Measurements from ENCODE around the gene BARD1.

The BARD1 gene

GRCh38 chr2:214774108-214774507 is 35.4 kb downstream of the BARD1 start:
- Histone ChIP-seq H2BK120ac (ENCODE audit: low read depth, low read length) (no peak overlapping the region), H3K9ac (ENCODE audit: low read length) (no peak overlapping the region), H3K4me3 (ENCODE audit: insufficient read depth in 1 of 2, low read depth in 1 of 2, low read length in 2 of 2) (peak overlapping the region in 1 of 2 experiments; percentile 30), H3K23ac (ENCODE audit: low read length in 2 of 2) (no peak overlapping the region), H4K8ac (ENCODE audit: low read length) (no peak overlapping the region), H3K4me1 (ENCODE audit: control insufficient read depth, insufficient read depth, low read depth, low read length) (no peaks in the 10 kb centered on the region), H3K14ac (ENCODE audit: low read length in 2 of 2) (no peak overlapping the region), H3K27me3 (ENCODE audit: control insufficient read depth in 1 of 2, insufficient read depth in 1 of 2, low read length in 2 of 2) (no peaks in the 10 kb centered on the region), H2BK12ac (ENCODE audit: low read length in 2 of 2) (no peak overlapping the region), H3K36me3 (ENCODE audit: control insufficient read depth in 1 of 2, insufficient read depth in 2 of 2, low read depth in 1 of 2, low read length in 2 of 2) (peaks cover 0 to 4% of the 10 kb centered on the region in 2 experiments), H3K79me1 (replicated peaks; ENCODE audit: low read length, poor library complexity, severe bottlenecking) (peaks cover 13% of the 10 kb centered on the region), H3K9me3 (ENCODE audit: control insufficient read depth, low read length) (peaks cover 11% of the 10 kb centered on the region), H3K4ac (ENCODE audit: low read depth in 1 of 2, low read length in 2 of 2) (no peak overlapping the region), H3K4me2 (ENCODE audit: low read length, poor library complexity, severe bottlenecking) (no peak overlapping the region), H4K91ac (ENCODE audit: low read length) (no peak overlapping the region), H3K27ac (ENCODE audit: low read length, poor library complexity, severe bottlenecking) (no peak overlapping the region), H2BK15ac (ENCODE audit: low read depth, poor library complexity, severe bottlenecking) (no peak overlapping the region), H3K18ac (ENCODE audit: low read depth in 1 of 2, low read length in 2 of 2) (no peak overlapping the region), H2AFZ (ENCODE audit: low read depth, low read length) (no peak overlapping the region), H2AK5ac (ENCODE audit: low read length, severe bottlenecking) (no peak overlapping the region), H2BK5ac (ENCODE audit: low read depth, low read length, poor library complexity, severe bottlenecking) (no peak overlapping the region)
- peak; percentile 61 for DNase-seq

GRCh38 chr2:214772443-214773015 is 37.0 kb downstream of the BARD1 start:
- no peak overlapping the region for H3K27ac ChIP-seq (ENCODE audit: low read length, poor library complexity, severe bottlenecking)
- no peak overlapping the region for H3K4me2 ChIP-seq (ENCODE audit: low read length, poor library complexity, severe bottlenecking)
- WGBS, result 83% methylated on average over 1 of the region's 3 CpGs
- no peak overlapping the region for H2BK120ac ChIP-seq (ENCODE audit: low read depth, low read length)
- H2AK5ac ChIP-seq (ENCODE audit: low read length, severe bottlenecking), result no peak overlapping the region
- H3K36me3 ChIP-seq (ENCODE audit: control insufficient read depth in 1 of 2, insufficient read depth in 2 of 2, low read depth in 1 of 2, low read length in 2 of 2), result peaks cover 0 to 5% of the 10 kb centered on the region in 2 experiments
- H3K14ac ChIP-seq (ENCODE audit: low read length in 2 of 2), result no peak overlapping the region
- H2BK12ac ChIP-seq (ENCODE audit: low read length in 2 of 2), result no peak overlapping the region
- no peak overlapping the region for H3K4me3 ChIP-seq (ENCODE audit: insufficient read depth in 1 of 2, low read depth in 1 of 2, low read length in 2 of 2)
- H3K27me3 ChIP-seq (ENCODE audit: control insufficient read depth in 1 of 2, insufficient read depth in 1 of 2, low read length in 2 of 2), result no peaks in the 10 kb centered on the region
- no peak overlapping the region for H3K9ac ChIP-seq (ENCODE audit: low read length)
- DNase-seq, result no peak
- H3K4me1 ChIP-seq (ENCODE audit: control insufficient read depth, insufficient read depth, low read depth, low read length), result no peaks in the 10 kb centered on the region
- H3K23ac ChIP-seq (ENCODE audit: low read length in 2 of 2), result no peak overlapping the region
- no peak overlapping the region for H4K91ac ChIP-seq (ENCODE audit: low read length)
- H3K18ac ChIP-seq (ENCODE audit: low read depth in 1 of 2, low read length in 2 of 2), result no peak overlapping the region
- H4K8ac ChIP-seq (ENCODE audit: low read length), result no peak overlapping the region
- H2BK5ac ChIP-seq (ENCODE audit: low read depth, low read length, poor library complexity, severe bottlenecking), result no peak overlapping the region
- peaks cover 13% of the 10 kb centered on the region for H3K79me1 ChIP-seq (replicated peaks; ENCODE audit: low read length, poor library complexity, severe bottlenecking)
- H3K9me3 ChIP-seq (ENCODE audit: control insufficient read depth, low read length), result peaks cover 11% of the 10 kb centered on the region
- H3K4ac ChIP-seq (ENCODE audit: low read depth in 1 of 2, low read length in 2 of 2), result no peak overlapping the region
- H2AFZ ChIP-seq (ENCODE audit: low read depth, low read length), result no peak overlapping the region
- H2BK15ac ChIP-seq (ENCODE audit: low read depth, poor library complexity, severe bottlenecking), result no peak overlapping the region

- no peak overlapping the region for H2BK120ac ChIP-seq (ENCODE audit: low read depth, low read length)
- no peak overlapping the region for H4K91ac ChIP-seq (ENCODE audit: low read length)
- no peak overlapping the region for H3K18ac ChIP-seq (ENCODE audit: low read depth in 1 of 2, low read length in 2 of 2)
- peaks cover 0 to 16% of the 10 kb centered on the region in 2 experiments for H3K36me3 ChIP-seq (ENCODE audit: control insufficient read depth in 1 of 2, insufficient read depth in 2 of 2, low read depth in 1 of 2, low read length in 2 of 2)
- H3K23ac ChIP-seq (ENCODE audit: low read length in 2 of 2), result peak overlapping the region in 1 of 2 experiments; percentile 24
- H3K4ac ChIP-seq (ENCODE audit: low read depth in 1 of 2, low read length in 2 of 2), result no peak overlapping the region
- H2AFZ ChIP-seq (ENCODE audit: low read depth, low read length), result no peak overlapping the region
- H2AK5ac ChIP-seq (ENCODE audit: low read length, severe bottlenecking), result no peak overlapping the region
- no peak overlapping the region for H3K27ac ChIP-seq (ENCODE audit: low read length, poor library complexity, severe bottlenecking)
- H3K9ac ChIP-seq (ENCODE audit: low read length), result no peak overlapping the region
- H3K4me3 ChIP-seq (ENCODE audit: insufficient read depth in 1 of 2, low read depth in 1 of 2, low read length in 2 of 2), result no peak overlapping the region
- H4K8ac ChIP-seq (ENCODE audit: low read length), result no peak overlapping the region
- WGBS, result 97% methylated on average over 2 of the region's 2 CpGs
- no peaks in the 10 kb centered on the region for H3K4me1 ChIP-seq (ENCODE audit: control insufficient read depth, insufficient read depth, low read depth, low read length)
- no peak overlapping the region for H3K4me2 ChIP-seq (ENCODE audit: low read length, poor library complexity, severe bottlenecking)
- no peaks in the 10 kb centered on the region for H3K9me3 ChIP-seq (ENCODE audit: control insufficient read depth, low read length)
- no peak overlapping the region for H2BK12ac ChIP-seq (ENCODE audit: low read length in 2 of 2)
- no peaks in the 10 kb centered on the region for H3K79me1 ChIP-seq (replicated peaks; ENCODE audit: low read length, poor library complexity, severe bottlenecking)
- no peak overlapping the region for H2BK15ac ChIP-seq (ENCODE audit: low read depth, poor library complexity, severe bottlenecking)
- no peak overlapping the region for H3K14ac ChIP-seq (ENCODE audit: low read length in 2 of 2)
- DNase-seq, result no peak
- no peak overlapping the region for H2BK5ac ChIP-seq (ENCODE audit: low read depth, low read length, poor library complexity, severe bottlenecking)
- H3K27me3 ChIP-seq (ENCODE audit: control insufficient read depth in 1 of 2, insufficient read depth in 1 of 2, low read length in 2 of 2), result no peaks in the 10 kb centered on the region
Observed at GRCh38 chr2:214765180-214765579, 44.3 kb downstream of the BARD1 start.

GRCh38 chr2:214753455-214753854 is 56.0 kb downstream of the BARD1 start:
- H3K27ac ChIP-seq (ENCODE audit: low read length, poor library complexity, severe bottlenecking), result no peak overlapping the region
- no peaks in the 10 kb centered on the region for H3K9me3 ChIP-seq (ENCODE audit: control insufficient read depth, low read length)
- H2BK15ac ChIP-seq (ENCODE audit: low read depth, poor library complexity, severe bottlenecking), result no peak overlapping the region
- H4K91ac ChIP-seq (ENCODE audit: low read length), result no peak overlapping the region
- no peak overlapping the region for H3K14ac ChIP-seq (ENCODE audit: low read length in 2 of 2)
- DNase-seq, result no peak
- no peak overlapping the region for H2BK5ac ChIP-seq (ENCODE audit: low read depth, low read length, poor library complexity, severe bottlenecking)
- H2AFZ ChIP-seq (ENCODE audit: low read depth, low read length), result no peak overlapping the region
- no peak overlapping the region for H2BK12ac ChIP-seq (ENCODE audit: low read length in 2 of 2)
- no peak overlapping the region for H3K4ac ChIP-seq (ENCODE audit: low read depth in 1 of 2, low read length in 2 of 2)
- no peaks in the 10 kb centered on the region for H3K79me1 ChIP-seq (replicated peaks; ENCODE audit: low read length, poor library complexity, severe bottlenecking)
- H2BK120ac ChIP-seq (ENCODE audit: low read depth, low read length), result no peak overlapping the region
- H3K36me3 ChIP-seq (ENCODE audit: control insufficient read depth in 1 of 2, insufficient read depth in 2 of 2, low read depth in 1 of 2, low read length in 2 of 2), result peaks cover 0 to 8% of the 10 kb centered on the region in 2 experiments
- H2AK5ac ChIP-seq (ENCODE audit: low read length, severe bottlenecking), result no peak overlapping the region
- 94% methylated on average over 2 of the region's 2 CpGs for WGBS
- no peak overlapping the region for H3K23ac ChIP-seq (ENCODE audit: low read length in 2 of 2)
- no peak overlapping the region for H3K4me3 ChIP-seq (ENCODE audit: insufficient read depth in 1 of 2, low read depth in 1 of 2, low read length in 2 of 2)
- no peaks in the 10 kb centered on the region for H3K27me3 ChIP-seq (ENCODE audit: control insufficient read depth in 1 of 2, insufficient read depth in 1 of 2, low read length in 2 of 2)
- no peak overlapping the region for H4K8ac ChIP-seq (ENCODE audit: low read length)
- H3K9ac ChIP-seq (ENCODE audit: low read length), result no peak overlapping the region
- no peak overlapping the region for H3K4me2 ChIP-seq (ENCODE audit: low read length, poor library complexity, severe bottlenecking)
- no peaks in the 10 kb centered on the region for H3K4me1 ChIP-seq (ENCODE audit: control insufficient read depth, insufficient read depth, low read depth, low read length)
- no peak overlapping the region for H3K18ac ChIP-seq (ENCODE audit: low read depth in 1 of 2, low read length in 2 of 2)

All from mesenchymal stem cell (in vitro differentiated cells and primary cell).